ENCODE data around the gene INTS13. TPM values are rescaled to one million over a fixed set of nuclear protein-coding genes. Genes with fewer than 3 reads are reported as not detected.

The INTS13 gene
- total and polyA plus RNA-seq, 2 of the 4 experiments (the other 2 are of a cell fraction) = 9.9 to 31.9 TPM

DNA sequence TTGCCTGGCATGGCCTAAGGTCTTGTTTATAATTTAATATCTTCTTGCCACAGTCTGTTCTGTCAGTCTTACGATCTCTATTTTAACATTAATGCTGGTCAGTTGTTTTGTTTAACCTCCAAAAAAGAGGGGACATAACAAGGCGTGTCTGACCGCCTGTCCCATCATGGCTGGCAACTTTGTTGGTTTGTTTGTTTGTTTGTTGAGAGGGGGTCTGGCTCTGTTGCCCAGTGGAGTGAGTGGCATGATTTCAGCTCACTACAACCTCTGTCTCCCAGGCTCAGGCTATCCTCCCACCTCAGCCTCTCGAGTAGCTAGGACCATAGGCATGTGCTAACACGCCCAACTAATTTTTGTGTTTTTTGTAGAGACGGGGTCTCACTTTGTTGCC, 68.7 kb downstream of the INTS13 start:
- intact Hi-C loops (cut with micrococcal nuclease) = no loop called here
- Histone ChIP-seq H2BK5ac (ENCODE audit: low read depth, low read length, poor library complexity, severe bottlenecking) (no peak overlapping the region), H4K91ac (ENCODE audit: insufficient read depth, low read depth, low read length) (no peak overlapping the region), H3K9ac (ENCODE audit: low read depth, low read length) (no peak overlapping the region), H3K36me3 (ENCODE audit: control insufficient read depth, insufficient read depth, low read length) (no peaks in the 10 kb centered on the region), H3K14ac (replicated peaks; ENCODE audit: low read depth, low read length) (no peak overlapping the region), H3K56ac (ENCODE audit: extremely low read depth, insufficient read depth, low read length) (no peak overlapping the region), H3K23ac (ENCODE audit: low read depth, low read length) (no peak overlapping the region), H2AFZ (replicated peaks; ENCODE audit: low read length, poor library complexity) (no peak overlapping the region), H3K79me1 (ENCODE audit: low read depth in 1 of 2, low read length in 2 of 2) (no peaks in the 10 kb centered on the region), H2BK20ac (ENCODE audit: low read depth, low read length) (no peak overlapping the region), H2AK5ac (ENCODE audit: low read depth, low read length) (no peak overlapping the region), H2BK120ac (ENCODE audit: low read depth, low read length) (no peak overlapping the region), H3K4ac (ENCODE audit: low read depth, low read length) (no peak overlapping the region), H3K18ac (ENCODE audit: low read depth, low read length) (no peak overlapping the region), H3K4me3 (ENCODE audit: insufficient read depth, low read depth, low read length) (no peak overlapping the region), H3K9me3 (ENCODE audit: control insufficient read depth, insufficient read depth, low read length) (no peaks in the 10 kb centered on the region), H3K27me3 (ENCODE audit: control insufficient read depth, insufficient read depth, low read length) (peaks cover 9% of the 10 kb centered on the region), H2AK9ac (replicated peaks; ENCODE audit: low read depth, low read length, poor library complexity) (no peak overlapping the region), H3K4me1 (ENCODE audit: control insufficient read depth, insufficient read depth, low read length) (no peaks in the 10 kb centered on the region), H3K9me1 (ENCODE audit: insufficient read depth, low read length) (no peaks in the 10 kb centered on the region; the same call in 1 of the 2 replicates), H4K20me1 (ENCODE audit: insufficient read depth, low read length) (no peaks in the 10 kb centered on the region), H2BK15ac (ENCODE audit: low read depth, low read length) (no peak overlapping the region), H3K27ac (ENCODE audit: insufficient read depth, low read length) (no peak overlapping the region), H4K5ac (ENCODE audit: low read depth, low read length) (no peak overlapping the region), H3K4me2 (ENCODE audit: low read depth, low read length) (no peak overlapping the region), H4K8ac (ENCODE audit: low read depth in 2 of 2, low read length in 2 of 2) (no peak overlapping the region)
- ATAC-seq (ENCODE audit: low read depth) = no peak
- dilution Hi-C loops (cut with HindIII; ENCODE audit: low sequenced_read_pairs, unreplicated experiment) = no loop called here
- in situ Hi-C loops (cut with MboI; ENCODE audit: low sequenced_read_pairs) = no loop called here
- CTCF ChIA-PET = no interaction called here
- TF ChIP-seq CEBPB (IDR thresholded peaks at IDR 0.05; ENCODE audit: low read depth, low read length) (no peak), NFE2L2 (IDR thresholded peaks at IDR 0.05; ENCODE audit: low read depth, low read length) (no peak), POLR2A (IDR thresholded peaks at IDR 0.05; ENCODE audit: low read depth, low read length) (no peak), RCOR1 (IDR thresholded peaks at IDR 0.05; ENCODE audit: insufficient replicate concordance, low read length) (no peak), MAZ (IDR thresholded peaks at IDR 0.05; ENCODE audit: borderline replicate concordance, low read depth, low read length) (no peak), BHLHE40 (IDR thresholded peaks at IDR 0.05; ENCODE audit: low read depth, low read length) (no peak), CHD1 (IDR thresholded peaks at IDR 0.05; ENCODE audit: low read depth, low read length) (no peak), FOS (IDR thresholded peaks at IDR 0.05; ENCODE audit: low read depth, low read length) (no peak), MAFK (IDR thresholded peaks at IDR 0.05; ENCODE audit: low read depth, low read length) (no peak), SMC3 (IDR thresholded peaks at IDR 0.05; ENCODE audit: low read depth, low read length) (no peak), RFX5 (IDR thresholded peaks at IDR 0.05; ENCODE audit: low read depth, low read length) (no peak)
- TF ChIP-seq, protein P1, sequence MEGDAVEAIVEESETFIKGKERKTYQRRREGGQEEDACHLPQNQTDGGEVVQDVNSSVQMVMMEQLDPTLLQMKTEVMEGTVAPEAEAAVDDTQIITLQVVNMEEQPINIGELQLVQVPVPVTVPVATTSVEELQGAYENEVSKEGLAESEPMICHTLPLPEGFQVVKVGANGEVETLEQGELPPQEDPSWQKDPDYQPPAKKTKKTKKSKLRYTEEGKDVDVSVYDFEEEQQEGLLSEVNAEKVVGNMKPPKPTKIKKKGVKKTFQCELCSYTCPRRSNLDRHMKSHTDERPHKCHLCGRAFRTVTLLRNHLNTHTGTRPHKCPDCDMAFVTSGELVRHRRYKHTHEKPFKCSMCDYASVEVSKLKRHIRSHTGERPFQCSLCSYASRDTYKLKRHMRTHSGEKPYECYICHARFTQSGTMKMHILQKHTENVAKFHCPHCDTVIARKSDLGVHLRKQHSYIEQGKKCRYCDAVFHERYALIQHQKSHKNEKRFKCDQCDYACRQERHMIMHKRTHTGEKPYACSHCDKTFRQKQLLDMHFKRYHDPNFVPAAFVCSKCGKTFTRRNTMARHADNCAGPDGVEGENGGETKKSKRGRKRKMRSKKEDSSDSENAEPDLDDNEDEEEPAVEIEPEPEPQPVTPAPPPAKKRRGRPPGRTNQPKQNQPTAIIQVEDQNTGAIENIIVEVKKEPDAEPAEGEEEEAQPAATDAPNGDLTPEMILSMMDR (conservative IDR thresholded peaks at IDR 0.05; ENCODE audit: low read depth, low read length) = no peak
- TF ChIP-seq, protein P2, sequence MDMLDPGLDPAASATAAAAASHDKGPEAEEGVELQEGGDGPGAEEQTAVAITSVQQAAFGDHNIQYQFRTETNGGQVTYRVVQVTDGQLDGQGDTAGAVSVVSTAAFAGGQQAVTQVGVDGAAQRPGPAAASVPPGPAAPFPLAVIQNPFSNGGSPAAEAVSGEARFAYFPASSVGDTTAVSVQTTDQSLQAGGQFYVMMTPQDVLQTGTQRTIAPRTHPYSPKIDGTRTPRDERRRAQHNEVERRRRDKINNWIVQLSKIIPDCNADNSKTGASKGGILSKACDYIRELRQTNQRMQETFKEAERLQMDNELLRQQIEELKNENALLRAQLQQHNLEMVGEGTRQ (IDR thresholded peaks at IDR 0.05; ENCODE audit: low read depth, low read length) = no peak
- no TSS peak for BruUV-seq (replicated peaks)
- 100% methylated on average over 1 of the region's 6 CpGs; no CpG with 5 or more reads in 1 of the 2 experiments for WGBS, 2 experiments (ENCODE audit: extremely low coverage in 2 of 2, insufficient read length in 1 of 2)
- DNase-seq = no peak
- POLR2A ChIA-PET (ENCODE audit: unreplicated experiment) = interaction anchor here (0.5 kb wide), 1 partner anchor 739 kb away, joined by 4 read pairs; no protein-coding TSS in a partner anchor

All from IMR-90 (cell line).